ENCODE results near the gene EPN2.

The EPN2 gene

GRCh38 chr17:19307521-19307920 lies 70.4 kb downstream of the EPN2 start:
- Histone ChIP-seq H3K36me3 (ENCODE audit: insufficient read depth, low read length) (peaks cover 30% of the 10 kb centered on the region), H3K4me1 (ENCODE audit: control insufficient read depth, insufficient read depth, low read length) (peaks cover 30% of the 10 kb centered on the region), H3K27me3 (ENCODE audit: control insufficient read depth, insufficient read depth, low read length) (no peaks in the 10 kb centered on the region), H3K9me3 (replicated peaks; ENCODE audit: low read length) (no peaks in the 10 kb centered on the region), H3K9ac (ENCODE audit: low read depth, low read length) (no peak overlapping the region), H3K4me3 (ENCODE audit: low read length) (no peak overlapping the region), H3K4me2 (ENCODE audit: low read length) (no peak overlapping the region)

GRCh38 chr17:19308398-19308797 lies 71.2 kb downstream of the EPN2 start:
- peaks cover 38% of the 10 kb centered on the region for H3K36me3 ChIP-seq (ENCODE audit: insufficient read depth, low read length)
- H3K4me3 ChIP-seq (ENCODE audit: low read length), result no peak overlapping the region
- no peaks in the 10 kb centered on the region for H3K9me3 ChIP-seq (replicated peaks; ENCODE audit: low read length)
- H3K9ac ChIP-seq (ENCODE audit: low read depth, low read length), result no peak overlapping the region
- peaks cover 22% of the 10 kb centered on the region for H3K4me1 ChIP-seq (ENCODE audit: control insufficient read depth, insufficient read depth, low read length)
- H3K27me3 ChIP-seq (ENCODE audit: control insufficient read depth, insufficient read depth, low read length), result no peaks in the 10 kb centered on the region
- no peak overlapping the region for H3K4me2 ChIP-seq (ENCODE audit: low read length)

GRCh38 chr17:19309701-19310100 lies 72.5 kb downstream of the EPN2 start:
- peaks cover 15% of the 10 kb centered on the region for H3K4me1 ChIP-seq (ENCODE audit: control insufficient read depth, insufficient read depth, low read length)
- H3K4me3 ChIP-seq (ENCODE audit: low read length), result no peak overlapping the region
- no peaks in the 10 kb centered on the region for H3K27me3 ChIP-seq (ENCODE audit: control insufficient read depth, insufficient read depth, low read length)
- no peak overlapping the region for H3K9ac ChIP-seq (ENCODE audit: low read depth, low read length)
- H3K9me3 ChIP-seq (replicated peaks; ENCODE audit: low read length), result no peaks in the 10 kb centered on the region
- peaks cover 45% of the 10 kb centered on the region for H3K36me3 ChIP-seq (ENCODE audit: insufficient read depth, low read length)
- no peak overlapping the region for H3K4me2 ChIP-seq (ENCODE audit: low read length)

- no peak overlapping the region for H3K9ac ChIP-seq (ENCODE audit: low read depth, low read length)
- H3K36me3 ChIP-seq (ENCODE audit: insufficient read depth, low read length), result peaks cover 45% of the 10 kb centered on the region
- H3K4me3 ChIP-seq (ENCODE audit: low read length), result no peak overlapping the region
- no peaks in the 10 kb centered on the region for H3K9me3 ChIP-seq (replicated peaks; ENCODE audit: low read length)
- H3K4me2 ChIP-seq (ENCODE audit: low read length), result no peak overlapping the region
- H3K4me1 ChIP-seq (ENCODE audit: control insufficient read depth, insufficient read depth, low read length), result peaks cover 14% of the 10 kb centered on the region
- H3K27me3 ChIP-seq (ENCODE audit: control insufficient read depth, insufficient read depth, low read length), result no peaks in the 10 kb centered on the region
Measured at GRCh38 chr17:19310151-19310550, 73.0 kb downstream of the EPN2 start.

- no peak overlapping the region for H3K4me2 ChIP-seq (ENCODE audit: low read length)
Measured at GRCh38 chr17:19311016-19311415, 73.8 kb downstream of the EPN2 start.

GRCh38 chr17:19311421-19312215 lies 74.5 kb downstream of the EPN2 start:
- peaks cover 14% of the 10 kb centered on the region for H3K4me1 ChIP-seq (ENCODE audit: control insufficient read depth, insufficient read depth, low read length)
- peak overlapping the region; percentile 4 for H3K4me2 ChIP-seq (ENCODE audit: low read length)
- H3K9ac ChIP-seq (ENCODE audit: low read depth, low read length), result no peak overlapping the region
- no peak overlapping the region for H3K4me3 ChIP-seq (ENCODE audit: low read length)
- no peaks in the 10 kb centered on the region for H3K9me3 ChIP-seq (replicated peaks; ENCODE audit: low read length)
- no peaks in the 10 kb centered on the region for H3K27me3 ChIP-seq (ENCODE audit: control insufficient read depth, insufficient read depth, low read length)
- peaks cover 41% of the 10 kb centered on the region for H3K36me3 ChIP-seq (ENCODE audit: insufficient read depth, low read length)

More at GRCh38 chr17:19311016-19311415, 73.8 kb downstream of the EPN2 start:
- Histone ChIP-seq H3K4me1 (ENCODE audit: control insufficient read depth, insufficient read depth, low read length) (peaks cover 14% of the 10 kb centered on the region), H3K27me3 (ENCODE audit: control insufficient read depth, insufficient read depth, low read length) (no peaks in the 10 kb centered on the region), H3K36me3 (ENCODE audit: insufficient read depth, low read length) (peaks cover 42% of the 10 kb centered on the region), H3K9ac (ENCODE audit: low read depth, low read length) (no peak overlapping the region), H3K4me3 (ENCODE audit: low read length) (no peak overlapping the region), H3K9me3 (replicated peaks; ENCODE audit: low read length) (no peaks in the 10 kb centered on the region)

- Histone ChIP-seq H3K4me1 (ENCODE audit: control insufficient read depth, insufficient read depth, low read length) (peaks cover 22% of the 10 kb centered on the region), H3K4me2 (ENCODE audit: low read length) (no peak overlapping the region), H3K9ac (ENCODE audit: low read depth, low read length) (no peak overlapping the region), H3K27me3 (ENCODE audit: control insufficient read depth, insufficient read depth, low read length) (no peaks in the 10 kb centered on the region), H3K36me3 (ENCODE audit: insufficient read depth, low read length) (peaks cover 45% of the 10 kb centered on the region), H3K9me3 (replicated peaks; ENCODE audit: low read length) (no peaks in the 10 kb centered on the region), H3K4me3 (ENCODE audit: low read length) (no peak overlapping the region)
Measured at GRCh38 chr17:19312406-19312805, 75.2 kb downstream of the EPN2 start.

GRCh38 chr17:19313066-19313745 lies 76.0 kb downstream of the EPN2 start:
- Histone ChIP-seq H3K4me2 (ENCODE audit: low read length) (no peak overlapping the region), H3K9ac (ENCODE audit: low read depth, low read length) (no peak overlapping the region), H3K4me1 (ENCODE audit: control insufficient read depth, insufficient read depth, low read length) (peaks cover 28% of the 10 kb centered on the region), H3K27me3 (ENCODE audit: control insufficient read depth, insufficient read depth, low read length) (no peaks in the 10 kb centered on the region), H3K36me3 (ENCODE audit: insufficient read depth, low read length) (peaks cover 45% of the 10 kb centered on the region), H3K9me3 (replicated peaks; ENCODE audit: low read length) (no peaks in the 10 kb centered on the region), H3K4me3 (ENCODE audit: low read length) (no peak overlapping the region)

GRCh38 chr17:19313746-19314651 lies 76.8 kb downstream of the EPN2 start:
- peaks cover 45% of the 10 kb centered on the region for H3K36me3 ChIP-seq (ENCODE audit: insufficient read depth, low read length)
- H3K9ac ChIP-seq (ENCODE audit: low read depth, low read length), result no peak overlapping the region
- H3K4me3 ChIP-seq (ENCODE audit: low read length), result no peak overlapping the region
- peaks cover 28% of the 10 kb centered on the region for H3K4me1 ChIP-seq (ENCODE audit: control insufficient read depth, insufficient read depth, low read length)
- no peaks in the 10 kb centered on the region for H3K9me3 ChIP-seq (replicated peaks; ENCODE audit: low read length)
- no peaks in the 10 kb centered on the region for H3K27me3 ChIP-seq (ENCODE audit: control insufficient read depth, insufficient read depth, low read length)
- no peak overlapping the region for H3K4me2 ChIP-seq (ENCODE audit: low read length)

GRCh38 chr17:19315104-19315503 lies 77.9 kb downstream of the EPN2 start:
- no peak overlapping the region for H3K4me3 ChIP-seq (ENCODE audit: low read length)
- no peaks in the 10 kb centered on the region for H3K27me3 ChIP-seq (ENCODE audit: control insufficient read depth, insufficient read depth, low read length)
- peaks cover 28% of the 10 kb centered on the region for H3K4me1 ChIP-seq (ENCODE audit: control insufficient read depth, insufficient read depth, low read length)
- H3K36me3 ChIP-seq (ENCODE audit: insufficient read depth, low read length), result peaks cover 41% of the 10 kb centered on the region
- no peak overlapping the region for H3K4me2 ChIP-seq (ENCODE audit: low read length)
- no peak overlapping the region for H3K9ac ChIP-seq (ENCODE audit: low read depth, low read length)
- no peaks in the 10 kb centered on the region for H3K9me3 ChIP-seq (replicated peaks; ENCODE audit: low read length)

GRCh38 chr17:19316761-19317358 lies 79.7 kb downstream of the EPN2 start:
- H3K9ac ChIP-seq (ENCODE audit: low read depth, low read length), result no peak overlapping the region
- no peak overlapping the region for H3K4me3 ChIP-seq (ENCODE audit: low read length)
- H3K27me3 ChIP-seq (ENCODE audit: control insufficient read depth, insufficient read depth, low read length), result no peaks in the 10 kb centered on the region
- H3K36me3 ChIP-seq (ENCODE audit: insufficient read depth, low read length), result peaks cover 43% of the 10 kb centered on the region
- peaks cover 21% of the 10 kb centered on the region for H3K4me1 ChIP-seq (ENCODE audit: control insufficient read depth, insufficient read depth, low read length)
- H3K9me3 ChIP-seq (replicated peaks; ENCODE audit: low read length), result no peaks in the 10 kb centered on the region
- H3K4me2 ChIP-seq (ENCODE audit: low read length), result peak overlapping the region; percentile 34

Measured in skeletal muscle satellite cell (primary cell).